Measurements from ENCODE around the gene CDA. TPM values are rescaled to one million over a fixed set of nuclear protein-coding genes. Genes with fewer than 3 reads are reported as not detected.

The CDA gene
- total RNA-seq, 1 donor from 2014 or later: not detected

DNA sequence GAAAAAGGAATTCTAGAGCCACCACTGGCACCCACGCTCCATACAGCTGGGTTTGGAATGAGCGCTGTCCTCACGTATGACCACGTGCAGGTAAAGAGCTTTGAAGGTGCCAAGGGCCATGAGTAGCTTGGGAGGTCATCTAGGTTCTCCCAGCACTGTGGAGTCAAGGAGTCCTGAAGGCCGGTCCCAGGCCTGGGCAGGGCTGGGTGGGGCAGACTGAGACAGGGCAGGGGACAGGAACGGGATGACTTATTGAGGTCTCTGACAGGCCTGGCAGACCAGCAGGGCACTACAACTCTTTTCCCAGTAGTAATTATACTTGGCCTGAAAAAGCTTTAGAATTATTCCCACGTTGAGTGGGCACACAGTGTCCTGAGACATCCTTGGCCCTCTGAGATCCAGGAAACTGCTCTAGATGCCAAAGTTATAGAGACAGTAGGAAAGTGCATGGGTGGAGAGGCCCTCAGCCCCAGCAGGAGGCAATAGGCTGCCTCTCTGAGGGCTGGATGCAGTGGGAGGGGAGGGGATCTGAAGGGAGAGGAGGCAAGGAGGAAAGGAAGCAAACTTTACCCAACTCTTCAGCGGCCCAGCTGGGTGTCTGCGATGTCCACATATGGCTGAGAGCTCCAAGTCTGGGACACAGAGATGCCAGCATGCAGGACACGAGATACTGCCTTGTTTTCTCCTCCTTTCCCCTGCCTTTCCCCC lies 1.8 kb upstream of the CDA start:
- Histone ChIP-seq H3K79me2 (ENCODE audit: insufficient read depth, low read length) (no peaks in the 10 kb centered on the region), H3K4me3 (ENCODE audit: insufficient read depth, low read depth, low read length) (no peak overlapping the region), H3K4me1 (ENCODE audit: insufficient read depth, low read length) (peaks cover 11% of the 10 kb centered on the region), H3K27me3 (ENCODE audit: insufficient read depth, low read length) (peaks cover 3% of the 10 kb centered on the region), H4K20me1 (ENCODE audit: insufficient read depth, low read length) (no peaks in the 10 kb centered on the region), H3K27ac (ENCODE audit: low read depth, low read length) (no peak overlapping the region), H3K9me3 (ENCODE audit: insufficient read depth, low read depth, low read length) (no peaks in the 10 kb centered on the region), H3K9ac (ENCODE audit: low read length) (no peak overlapping the region), H3K4me2 (ENCODE audit: low read length) (no peak overlapping the region), H3K36me3 (ENCODE audit: insufficient read depth, low read length) (no peaks in the 10 kb centered on the region), H2AFZ (ENCODE audit: low read depth, low read length) (no peak overlapping the region)
- no peak for FAIRE-seq
- Mint-ChIP-seq H3K36me3 (ENCODE audit: low read depth, unreplicated experiment) (no peaks in the 10 kb centered on the region), H3K9me3 (ENCODE audit: unreplicated experiment) (no peaks in the 10 kb centered on the region), H3K4me3 (ENCODE audit: unreplicated experiment) (no peak overlapping the region), H3K27me3 (ENCODE audit: low read depth, unreplicated experiment) (peaks cover 30% of the 10 kb centered on the region), H3K4me1 (ENCODE audit: low read depth, unreplicated experiment) (peaks cover 3% of the 10 kb centered on the region), H3K27ac (ENCODE audit: unreplicated experiment) (no peak overlapping the region)
- no peak for DNase-seq (ENCODE audit: low read depth)
- TF ChIP-seq, protein P1, sequence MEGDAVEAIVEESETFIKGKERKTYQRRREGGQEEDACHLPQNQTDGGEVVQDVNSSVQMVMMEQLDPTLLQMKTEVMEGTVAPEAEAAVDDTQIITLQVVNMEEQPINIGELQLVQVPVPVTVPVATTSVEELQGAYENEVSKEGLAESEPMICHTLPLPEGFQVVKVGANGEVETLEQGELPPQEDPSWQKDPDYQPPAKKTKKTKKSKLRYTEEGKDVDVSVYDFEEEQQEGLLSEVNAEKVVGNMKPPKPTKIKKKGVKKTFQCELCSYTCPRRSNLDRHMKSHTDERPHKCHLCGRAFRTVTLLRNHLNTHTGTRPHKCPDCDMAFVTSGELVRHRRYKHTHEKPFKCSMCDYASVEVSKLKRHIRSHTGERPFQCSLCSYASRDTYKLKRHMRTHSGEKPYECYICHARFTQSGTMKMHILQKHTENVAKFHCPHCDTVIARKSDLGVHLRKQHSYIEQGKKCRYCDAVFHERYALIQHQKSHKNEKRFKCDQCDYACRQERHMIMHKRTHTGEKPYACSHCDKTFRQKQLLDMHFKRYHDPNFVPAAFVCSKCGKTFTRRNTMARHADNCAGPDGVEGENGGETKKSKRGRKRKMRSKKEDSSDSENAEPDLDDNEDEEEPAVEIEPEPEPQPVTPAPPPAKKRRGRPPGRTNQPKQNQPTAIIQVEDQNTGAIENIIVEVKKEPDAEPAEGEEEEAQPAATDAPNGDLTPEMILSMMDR (IDR thresholded peaks at IDR 0.05; ENCODE audit: insufficient read depth, low read depth, low read length): no peak
- TF ChIP-seq EZH2 (IDR thresholded peaks at IDR 0.05; ENCODE audit: insufficient read depth, low read length): no peak

GRCh38 chr1:20587661-20588053 lies 1.2 kb upstream of the CDA start:
- H3K9me3 Mint-ChIP-seq (ENCODE audit: unreplicated experiment): no peaks in the 10 kb centered on the region
- Histone ChIP-seq H3K4me3 (ENCODE audit: insufficient read depth, low read depth, low read length) (no peak overlapping the region), H2AFZ (ENCODE audit: low read depth, low read length) (no peak overlapping the region), H3K9me3 (ENCODE audit: insufficient read depth, low read depth, low read length) (no peaks in the 10 kb centered on the region), H3K27ac (ENCODE audit: low read depth, low read length) (no peak overlapping the region), H3K4me2 (ENCODE audit: low read length) (no peak overlapping the region), H3K79me2 (ENCODE audit: insufficient read depth, low read length) (no peaks in the 10 kb centered on the region), H3K9ac (ENCODE audit: low read length) (no peak overlapping the region), H3K27me3 (ENCODE audit: insufficient read depth, low read length) (peaks cover 3% of the 10 kb centered on the region), H3K36me3 (ENCODE audit: insufficient read depth, low read length) (no peaks in the 10 kb centered on the region), H3K4me1 (ENCODE audit: insufficient read depth, low read length) (peaks cover 11% of the 10 kb centered on the region), H4K20me1 (ENCODE audit: insufficient read depth, low read length) (no peaks in the 10 kb centered on the region)
- DNase-seq (ENCODE audit: low read depth): peak; percentile 23
- no peak overlapping the region for H3K27ac Mint-ChIP-seq (ENCODE audit: unreplicated experiment)
- no peaks in the 10 kb centered on the region for H3K36me3 Mint-ChIP-seq (ENCODE audit: low read depth, unreplicated experiment)
- no peak for TF ChIP-seq EZH2 (IDR thresholded peaks at IDR 0.05; ENCODE audit: insufficient read depth, low read length)
- TF ChIP-seq, protein P1 (IDR thresholded peaks at IDR 0.05; ENCODE audit: insufficient read depth, low read depth, low read length): no peak
- peaks cover 35% of the 10 kb centered on the region for H3K27me3 Mint-ChIP-seq (ENCODE audit: low read depth, unreplicated experiment)
- H3K4me3 Mint-ChIP-seq (ENCODE audit: unreplicated experiment): no peak overlapping the region
- no peak for FAIRE-seq
- peaks cover 3% of the 10 kb centered on the region for H3K4me1 Mint-ChIP-seq (ENCODE audit: low read depth, unreplicated experiment)
